ENCODE data around the gene MAP4. TPM values are rescaled to one million over a fixed set of nuclear protein-coding genes. Genes with fewer than 3 reads are reported as not detected.

MAP4 gene
- total and polyA plus RNA-seq, 2 donors (not counting 1 experiment from before 2014, with no cell fraction given), result 39.2 to 132 TPM

DNA sequence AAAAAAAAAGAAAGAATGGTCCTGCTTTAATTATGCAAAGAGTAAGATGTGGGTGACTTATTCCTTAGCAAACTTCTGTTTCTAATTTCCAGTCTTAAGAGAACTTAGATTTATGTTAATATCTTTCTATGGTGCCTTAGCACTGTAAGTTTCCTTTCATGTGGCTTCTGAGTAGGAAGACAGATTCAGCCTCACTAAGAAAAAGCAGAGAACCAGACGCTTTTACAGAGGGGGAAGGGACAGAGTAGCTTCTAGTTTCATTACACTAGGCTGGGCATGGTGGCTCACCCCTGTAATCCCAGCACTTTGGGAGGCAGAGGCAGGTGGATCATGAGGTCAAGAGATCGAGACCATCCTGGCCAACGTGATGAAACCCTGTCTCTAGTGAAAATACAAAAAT is 118.3 kb downstream of the MAP4 start:
- Histone ChIP-seq H4K20me1 (ENCODE audit: control insufficient read depth, insufficient read depth, low read length, poor library complexity, severe bottlenecking) (no peaks in the 10 kb centered on the region), H3K27me3 (replicated peaks in 1 of 4; ENCODE audit: control extremely low read depth in 1 of 4, control insufficient read depth in 3 of 4, insufficient read depth in 4 of 4, low read length in 3 of 4) (no peaks in the 10 kb centered on the region), H3K9me3 (ENCODE audit: control extremely low read depth in 1 of 3, control insufficient read depth in 2 of 3, insufficient read depth in 1 of 3, low read length in 2 of 3) (no peaks in the 10 kb centered on the region), H3K4me1 (ENCODE audit: control insufficient read depth in 2 of 2, insufficient read depth in 2 of 2, low read length in 2 of 2) (no peaks in the 10 kb centered on the region), H3K9ac (ENCODE audit: low read length) (no peak overlapping the region), H2AFZ (ENCODE audit: insufficient read depth, low read depth, low read length, poor library complexity, severe bottlenecking) (no peak overlapping the region), H3K36me3 (replicated peaks in 1 of 2; ENCODE audit: control extremely low read depth in 1 of 2, control insufficient read depth in 1 of 2, extremely low read depth in 1 of 2, insufficient read depth in 2 of 2, low read length in 1 of 2) (peaks cover 3 to 8% of the 10 kb centered on the region in 2 experiments), H3K4me3 (ENCODE audit: control extremely low read depth in 1 of 5, extremely low read depth in 1 of 5, insufficient read depth in 1 of 5, low read depth in 2 of 5, low read length in 4 of 5) (no peak overlapping the region), H3K27ac (ENCODE audit: low read length in 2 of 2) (no peak overlapping the region), H3K79me2 (ENCODE audit: control insufficient read depth, insufficient read depth, low read length) (no peaks in the 10 kb centered on the region), H3K4me2 (replicated peaks; ENCODE audit: low read depth, low read length, poor library complexity, severe bottlenecking) (no peak overlapping the region)
- Mint-ChIP-seq H3K27me3 (no peaks in the 10 kb centered on the region), H3K9me3 (ENCODE audit: insufficient read depth) (no peaks in the 10 kb centered on the region), H3K4me1 (no peaks in the 10 kb centered on the region), H3K4me3 (no peak overlapping the region), H3K27ac (no peak overlapping the region)
- ChIA-PET CTCF (no interaction called here), POLR2A (no interaction called here)
- intact Hi-C loops (cut with micrococcal nuclease), result no loop called here
- WGBS (ENCODE audit: insufficient coverage), result 78% methylated on average over 3 of the region's 3 CpGs
- TF ChIP-seq, protein P1, sequence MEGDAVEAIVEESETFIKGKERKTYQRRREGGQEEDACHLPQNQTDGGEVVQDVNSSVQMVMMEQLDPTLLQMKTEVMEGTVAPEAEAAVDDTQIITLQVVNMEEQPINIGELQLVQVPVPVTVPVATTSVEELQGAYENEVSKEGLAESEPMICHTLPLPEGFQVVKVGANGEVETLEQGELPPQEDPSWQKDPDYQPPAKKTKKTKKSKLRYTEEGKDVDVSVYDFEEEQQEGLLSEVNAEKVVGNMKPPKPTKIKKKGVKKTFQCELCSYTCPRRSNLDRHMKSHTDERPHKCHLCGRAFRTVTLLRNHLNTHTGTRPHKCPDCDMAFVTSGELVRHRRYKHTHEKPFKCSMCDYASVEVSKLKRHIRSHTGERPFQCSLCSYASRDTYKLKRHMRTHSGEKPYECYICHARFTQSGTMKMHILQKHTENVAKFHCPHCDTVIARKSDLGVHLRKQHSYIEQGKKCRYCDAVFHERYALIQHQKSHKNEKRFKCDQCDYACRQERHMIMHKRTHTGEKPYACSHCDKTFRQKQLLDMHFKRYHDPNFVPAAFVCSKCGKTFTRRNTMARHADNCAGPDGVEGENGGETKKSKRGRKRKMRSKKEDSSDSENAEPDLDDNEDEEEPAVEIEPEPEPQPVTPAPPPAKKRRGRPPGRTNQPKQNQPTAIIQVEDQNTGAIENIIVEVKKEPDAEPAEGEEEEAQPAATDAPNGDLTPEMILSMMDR (IDR thresholded peaks at IDR 0.05), result no peak
- ATAC-seq (ENCODE audit: low read depth) (no peak), DNase-seq (no peak)

DNA sequence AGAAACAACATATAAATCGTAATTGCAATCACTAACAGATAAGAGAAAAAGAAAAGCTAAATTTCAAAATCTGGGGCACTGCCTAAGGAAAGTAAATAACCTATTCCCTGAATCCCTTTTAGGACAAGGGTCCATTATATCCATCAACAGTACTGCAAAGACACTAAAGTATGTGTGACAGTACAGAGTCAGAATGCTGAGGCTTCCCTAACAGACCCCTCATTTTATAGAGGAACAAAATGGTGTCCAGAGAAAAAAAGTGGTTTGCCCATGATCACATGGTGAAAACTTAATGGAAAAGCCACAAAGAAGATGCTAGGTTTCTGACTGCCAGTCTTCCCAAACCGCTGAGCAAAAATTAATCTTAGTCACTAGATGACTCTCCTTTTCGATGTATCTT is 119.5 kb downstream of the MAP4 start:
- no peak overlapping the region for H3K4me3 Mint-ChIP-seq
- CTCF ChIA-PET, result no interaction called here

More for the DNA sequence above, 119.5 kb downstream of the MAP4 start:
- no peaks in the 10 kb centered on the region for H3K79me2 ChIP-seq (ENCODE audit: control insufficient read depth, insufficient read depth, low read length)
- H4K20me1 ChIP-seq (ENCODE audit: control insufficient read depth, insufficient read depth, low read length, poor library complexity, severe bottlenecking), result no peaks in the 10 kb centered on the region
- no peak for TF ChIP-seq EZH2 (IDR thresholded peaks at IDR 0.05; ENCODE audit: borderline replicate concordance, insufficient read depth, low read depth, low read length, poor library complexity, severe bottlenecking)
- TF ChIP-seq, protein P1 (IDR thresholded peaks at IDR 0.05), result no peak
- no peak overlapping the region for H2AFZ ChIP-seq (ENCODE audit: insufficient read depth, low read depth, low read length, poor library complexity, severe bottlenecking)
- DNase-seq, result no peak
- peaks cover 2 to 13% of the 10 kb centered on the region in 2 experiments for H3K36me3 ChIP-seq (replicated peaks in 1 of 2; ENCODE audit: control extremely low read depth in 1 of 2, control insufficient read depth in 1 of 2, extremely low read depth in 1 of 2, insufficient read depth in 2 of 2, low read length in 1 of 2)
- no peak overlapping the region for H3K4me2 ChIP-seq (replicated peaks; ENCODE audit: low read depth, low read length, poor library complexity, severe bottlenecking)
- H3K9me3 ChIP-seq (ENCODE audit: control extremely low read depth in 1 of 3, control insufficient read depth in 2 of 3, insufficient read depth in 1 of 3, low read length in 2 of 3), result no peaks in the 10 kb centered on the region
- Mint-ChIP-seq H3K4me1 (no peaks in the 10 kb centered on the region), H3K27me3 (no peaks in the 10 kb centered on the region), H3K27ac (no peak overlapping the region), H3K9me3 (ENCODE audit: insufficient read depth) (no peaks in the 10 kb centered on the region)
- intact Hi-C loops (cut with micrococcal nuclease), result no loop called here
- no peaks in the 10 kb centered on the region for H3K27me3 ChIP-seq (replicated peaks in 1 of 4; ENCODE audit: control extremely low read depth in 1 of 4, control insufficient read depth in 3 of 4, insufficient read depth in 4 of 4, low read length in 3 of 4)
- ATAC-seq (ENCODE audit: low read depth), result no peak
- POLR2A ChIA-PET, result no interaction called here
- no peaks in the 10 kb centered on the region for H3K4me1 ChIP-seq (ENCODE audit: control insufficient read depth in 2 of 2, insufficient read depth in 2 of 2, low read length in 2 of 2)
- no peak overlapping the region for H3K4me3 ChIP-seq (ENCODE audit: control extremely low read depth in 1 of 5, extremely low read depth in 1 of 5, insufficient read depth in 1 of 5, low read depth in 2 of 5, low read length in 4 of 5)
- no peak overlapping the region for H3K9ac ChIP-seq (ENCODE audit: low read length)
- WGBS (ENCODE audit: insufficient coverage), result 96% methylated on average over 3 of the region's 3 CpGs
- no peak overlapping the region for H3K27ac ChIP-seq (ENCODE audit: low read length in 2 of 2)
